ENCODE results near the gene SLC38A11. TPM values are rescaled to one million over a fixed set of nuclear protein-coding genes. Genes with fewer than 3 reads are reported as not detected.
A peak's percentile ranks its signal among the peaks of the same experiment; 100 is the strongest.

Gene SLC38A11
- total and polyA plus RNA-seq, 2 of the 13 experiments (the other 11 are each of a cell fraction or from before 2014, with no cell fraction given) = 14.0 to 14.3 TPM

- no peak for TF ChIP-seq ZNF589 (CRISPR knock-in tag; conservative IDR thresholded peaks at IDR 0.05)
- TF ChIP-seq POGZ (CRISPR knock-in tag; IDR thresholded peaks at IDR 0.05) = peak; percentile 61; the same call in 1 of the 2 replicates
- no peak for TF ChIP-seq LCORL (IDR thresholded peaks at IDR 0.05)
- TF ChIP-seq LCORL (CRISPR knock-in tag; IDR thresholded peaks at IDR 0.05) = peak; percentile 74; the same call in 1 of the 2 replicates
- no peak for TF ChIP-seq SAFB2 (CRISPR knock-in tag; IDR thresholded peaks at IDR 0.05; ENCODE audit: borderline replicate concordance, low read depth)
- TF ChIP-seq E2F1 (CRISPR knock-in tag; IDR thresholded peaks at IDR 0.05) = no peak
- TF ChIP-seq ZNF512B (CRISPR knock-in tag; IDR thresholded peaks at IDR 0.05; ENCODE audit: borderline replicate concordance) = no peak
- no peak for TF ChIP-seq ZNF788 (CRISPR knock-in tag; IDR thresholded peaks at IDR 0.05; ENCODE audit: borderline replicate concordance)
- TF ChIP-seq NCOA1 (CRISPR knock-in tag; IDR thresholded peaks at IDR 0.05) = no peak
- no peak for TF ChIP-seq RBM39 (IDR thresholded peaks at IDR 0.05; ENCODE audit: low read depth, low read length, poor library complexity, severe bottlenecking)
- TF ChIP-seq ZNF225 (CRISPR knock-in tag; IDR thresholded peaks at IDR 0.05) = no peak
- TF ChIP-seq CBX5 (CRISPR knock-in tag; IDR thresholded peaks at IDR 0.05; ENCODE audit: borderline replicate concordance) = no peak
- TF ChIP-seq ZNF574 (CRISPR knock-in tag; IDR thresholded peaks at IDR 0.05) = no peak
- 0 out of 2 replicates have a peak, but pooled peaks have one; percentile 42 for TF ChIP-seq ZKSCAN8 (CRISPR knock-in tag; IDR thresholded peaks at IDR 0.05; ENCODE audit: borderline replicate concordance)
- peak; percentile 93 for TF ChIP-seq FOSL2 (CRISPR knock-in tag; IDR thresholded peaks at IDR 0.05)
- TF ChIP-seq HOXA3 (CRISPR knock-in tag; IDR thresholded peaks at IDR 0.05) = no peak
- no peak for TF ChIP-seq MTERF4 (CRISPR knock-in tag; IDR thresholded peaks at IDR 0.05)
- TF ChIP-seq CREB3 (CRISPR knock-in tag; IDR thresholded peaks at IDR 0.05) = no peak
- TF ChIP-seq ZNF331 (CRISPR knock-in tag; IDR thresholded peaks at IDR 0.05) = peak; percentile 57; the same call in 1 of the 2 replicates
- TF ChIP-seq ZNF264 (CRISPR knock-in tag; IDR thresholded peaks at IDR 0.05) = no peak
- TF ChIP-seq AKAP8 (CRISPR knock-in tag; IDR thresholded peaks at IDR 0.05) = no peak
- TF ChIP-seq ZNF431 (CRISPR knock-in tag; IDR thresholded peaks at IDR 0.05; ENCODE audit: borderline replicate concordance, low read depth) = no peak
- no peak for TF ChIP-seq ZNF776 (CRISPR knock-in tag; IDR thresholded peaks at IDR 0.05)
- TF ChIP-seq ZNF335 (CRISPR knock-in tag; IDR thresholded peaks at IDR 0.05) = no peak
Observed at GRCh38 chr2:164920430-164920829, 34.9 kb downstream of the SLC38A11 start (continued).

All from HepG2 (cell line).